OCI-LY1 (cell line): ENCODE measurements around the gene TNFRSF1A.

ENCODE experiments used
- H2AFZ ChIP-seq: fragments of 200-600 bp; sonication (generic), shearing (Covaris generic); 2 replicates; pipeline ENCODE4 v1.6.0; 2014; ENCODE audit warnings: antibody characterized with exemption, mild to moderate bottlenecking, low read length
- H3F3A ChIP-seq: fragments of 200-600 bp; sonication (generic), shearing (Covaris generic); 2 replicates; pipeline ENCODE4 v1.6.0; 2014; ENCODE audit warnings: mild to moderate bottlenecking, antibody characterized with exemption, low read length, moderate library complexity; ENCODE audit not compliant: insufficient read depth
- H3K27ac ChIP-seq: fragments of 200-600 bp; sonication (generic); 2 replicates; pipeline ENCODE4 v1.5.1; 2014; ENCODE audit warnings: low read length, mixed run types, mild to moderate bottlenecking, low read depth; ENCODE audit not compliant: poor library complexity, severe bottlenecking
- H3K27me3 ChIP-seq: fragments of 200-600 bp; sonication (generic); 2 replicates; pipeline ENCODE4 v1.6.0; 2014; ENCODE audit warnings: antibody characterized with exemption, mild to moderate bottlenecking, low read length, moderate library complexity; ENCODE audit not compliant: insufficient read depth
- H3K36me3 ChIP-seq: fragments of 200-600 bp; sonication (generic); 2 replicates; pipeline ENCODE4 v1.6.1; 2014; ENCODE audit warnings: mild to moderate bottlenecking, antibody characterized with exemption, low read length, moderate library complexity, mixed read lengths; ENCODE audit not compliant: insufficient read depth
- H3K4me1 ChIP-seq: fragments of 200-600 bp; sonication (generic); 2 replicates; pipeline ENCODE4 v1.5.1; 2014; ENCODE audit warnings: mild to moderate bottlenecking, low read length, moderate library complexity; ENCODE audit not compliant: insufficient read depth, severe bottlenecking
- H3K4me2 ChIP-seq: fragments of 200-600 bp; sonication (generic), shearing (Covaris generic); 2 replicates; pipeline ENCODE4 v1.6.1; 2014; ENCODE audit warnings: low read length
- H3K4me3 ChIP-seq: fragments of 200-600 bp; sonication (generic); 2 replicates; pipeline ENCODE4 v1.5.1; 2014; ENCODE audit warnings: low read length, low read depth, mild to moderate bottlenecking, mixed read lengths; ENCODE audit not compliant: poor library complexity, severe bottlenecking
- H3K79me2 ChIP-seq: fragments of 200-600 bp; shearing (Covaris generic); 2 replicates; pipeline ENCODE4 v1.6.1; 2016; ENCODE audit warnings: mixed run types, low read length, mixed read lengths; ENCODE audit not compliant: insufficient read depth
- H3K9ac ChIP-seq: fragments of 200-600 bp; sonication (generic), shearing (Covaris generic); 2 replicates; pipeline ENCODE4 v1.6.1; 2014; ENCODE audit warnings: mild to moderate bottlenecking, low read length, mixed read lengths
- H3K9me2 ChIP-seq: fragments of 200-600 bp; sonication (generic), shearing (Covaris generic); 2 replicates; pipeline ENCODE4 v1.6.1; 2014; ENCODE audit warnings: low read depth, mild to moderate bottlenecking, low read length, mixed read lengths
- H3K9me3 ChIP-seq: fragments of 200-600 bp; shearing (Covaris generic); 2 replicates; pipeline ENCODE4 v1.6.1; 2014; ENCODE audit warnings: low read length, mixed read lengths
- H4K20me1 ChIP-seq: fragments of 200-600 bp; sonication (generic), shearing (Covaris generic); 2 replicates; pipeline ENCODE4 v1.6.0; 2016; ENCODE audit warnings: mild to moderate bottlenecking, low read length; ENCODE audit not compliant: insufficient read depth
- CTCF ChIP-seq: fragments of 200-600 bp; sonication (generic), shearing (Covaris generic); IDR thresholded peaks from 2 replicates; pipeline ENCODE4 v1.5.1; 2017; ENCODE audit warnings: mild to moderate bottlenecking, antibody characterized with exemption, low read length, moderate library complexity, mixed read lengths
- EZH2 ChIP-seq: fragments of 200-600 bp; sonication (generic), shearing (Covaris generic); IDR thresholded peaks from 2 replicates; pipeline ENCODE4 v1.8.0; 2017; ENCODE audit warnings: borderline replicate concordance, mixed run types, mild to moderate bottlenecking, antibody characterized with exemption, low read length, moderate library complexity, mixed read lengths

The TNFRSF1A gene

GRCh38 chr12:6363330-6364043, 21.6 kb upstream of the TNFRSF1A start:
- H3K9me2 ChIP-seq, result no peaks in the 10 kb centered on the region
- no peaks in the 10 kb centered on the region for H3K4me1 ChIP-seq
- H3F3A ChIP-seq, result no peaks in the 10 kb centered on the region
- TF ChIP-seq EZH2, result no peak
- TF ChIP-seq CTCF, result no peak
- H4K20me1 ChIP-seq, result no peaks in the 10 kb centered on the region
- no peak overlapping the region for H3K4me3 ChIP-seq
- H2AFZ ChIP-seq, result no peak overlapping the region
- H3K27me3 ChIP-seq, result no peaks in the 10 kb centered on the region; the same call in 1 of the 2 replicates
- H3K36me3 ChIP-seq, result no peaks in the 10 kb centered on the region
- no peak overlapping the region for H3K27ac ChIP-seq
- H3K9me3 ChIP-seq, result 0 out of 2 replicates have a peak, but pooled peaks cover 2% of the 10 kb centered on the region
- H3K9ac ChIP-seq, result no peak overlapping the region
- H3K79me2 ChIP-seq, result no peaks in the 10 kb centered on the region
- H3K4me2 ChIP-seq, result no peak overlapping the region

GRCh38 chr12:6363010-6363329, 21.1 kb upstream of the TNFRSF1A start:
- Histone ChIP-seq H4K20me1 (no peaks in the 10 kb centered on the region), H3K4me3 (no peak overlapping the region), H3K36me3 (no peaks in the 10 kb centered on the region), H3K9me2 (no peaks in the 10 kb centered on the region), H3K4me2 (no peak overlapping the region), H3K4me1 (no peaks in the 10 kb centered on the region), H3K79me2 (no peaks in the 10 kb centered on the region), H3K9ac (no peak overlapping the region), H3K27ac (no peak overlapping the region), H3K9me3 (no peaks in the 10 kb centered on the region), H3F3A (no peaks in the 10 kb centered on the region), H2AFZ (no peak overlapping the region), H3K27me3 (no peaks in the 10 kb centered on the region; the same call in 1 of the 2 replicates)
- TF ChIP-seq EZH2 (no peak), CTCF (no peak)

- Histone ChIP-seq H3K36me3 (no peaks in the 10 kb centered on the region), H2AFZ (no peak overlapping the region), H3K4me3 (no peak overlapping the region), H3K27me3 (no peaks in the 10 kb centered on the region; the same call in 1 of the 2 replicates), H4K20me1 (no peaks in the 10 kb centered on the region), H3K79me2 (no peaks in the 10 kb centered on the region), H3K9ac (no peak overlapping the region), H3K27ac (no peak overlapping the region), H3K4me2 (no peak overlapping the region), H3F3A (no peaks in the 10 kb centered on the region), H3K9me2 (no peaks in the 10 kb centered on the region), H3K9me3 (no peaks in the 10 kb centered on the region), H3K4me1 (no peaks in the 10 kb centered on the region)
- TF ChIP-seq CTCF (no peak), EZH2 (no peak)
Measured at GRCh38 chr12:6362403-6362802, 20.5 kb upstream of the TNFRSF1A start.
